Esophagus muscularis mucosa (tissue), 4 donors: Measurements from ENCODE around the gene CNBD2.

ENCODE experiments used
- EP300 ChIP-seq: sonication (generic); formaldehyde crosslinking; IDR thresholded peaks from one replicate; pipeline ENCODE4 v1.6.1; 2017; ENCODE audit warnings: antibody characterized with exemption
- POLR2A ChIP-seq: fragments of 450-650 bp; IDR thresholded peaks from one replicate; pipeline ENCODE4 v1.6.1; 2017; ENCODE audit warnings: antibody characterized with exemption, moderate library complexity, mild to moderate bottlenecking, low read depth
- POLR2AphosphoS5 ChIP-seq, 2 donors: sonication (generic); formaldehyde crosslinking; IDR thresholded peaks; one replicate each; pipeline ENCODE4 v1.6.1; 2017; ENCODE audit warnings: antibody characterized with exemption in 2 of 2
- TF ChIP-seq, protein P1 (sequence below), 3 experiments: fragments of 200-600 bp in 2 of 3; fragments of 450-650 bp in 1 of 3; sonication (generic) in 2 of 3; IDR thresholded peaks; one replicate each; pipeline ENCODE4 v1.5.1; 2017 to 2019; ENCODE audit warnings: antibody characterized with exemption in 3 of 3, mild to moderate bottlenecking in 2 of 3, moderate library complexity in 1 of 3

DNA sequence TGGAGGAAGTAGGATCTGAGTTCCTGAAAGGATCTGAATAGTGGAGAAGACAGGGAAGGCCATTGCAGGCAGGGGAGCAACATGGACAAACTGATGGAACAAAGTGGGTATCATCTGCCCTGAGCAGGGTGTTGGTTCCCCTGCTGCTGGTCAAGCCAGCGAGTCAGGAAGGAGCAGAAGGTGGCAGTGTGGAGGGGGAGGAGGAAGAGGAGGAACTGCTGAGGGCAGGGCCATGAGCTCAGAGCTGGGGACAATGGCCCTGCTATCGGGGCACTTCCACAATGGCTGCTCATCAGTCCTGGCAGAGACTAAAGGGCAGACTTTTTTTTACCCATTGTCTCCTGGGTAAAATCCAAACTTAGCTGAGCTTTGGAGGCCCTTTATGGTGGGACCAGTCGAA lies 13.6 kb downstream of the CNBD2 start:
- TF ChIP-seq, protein P1, sequence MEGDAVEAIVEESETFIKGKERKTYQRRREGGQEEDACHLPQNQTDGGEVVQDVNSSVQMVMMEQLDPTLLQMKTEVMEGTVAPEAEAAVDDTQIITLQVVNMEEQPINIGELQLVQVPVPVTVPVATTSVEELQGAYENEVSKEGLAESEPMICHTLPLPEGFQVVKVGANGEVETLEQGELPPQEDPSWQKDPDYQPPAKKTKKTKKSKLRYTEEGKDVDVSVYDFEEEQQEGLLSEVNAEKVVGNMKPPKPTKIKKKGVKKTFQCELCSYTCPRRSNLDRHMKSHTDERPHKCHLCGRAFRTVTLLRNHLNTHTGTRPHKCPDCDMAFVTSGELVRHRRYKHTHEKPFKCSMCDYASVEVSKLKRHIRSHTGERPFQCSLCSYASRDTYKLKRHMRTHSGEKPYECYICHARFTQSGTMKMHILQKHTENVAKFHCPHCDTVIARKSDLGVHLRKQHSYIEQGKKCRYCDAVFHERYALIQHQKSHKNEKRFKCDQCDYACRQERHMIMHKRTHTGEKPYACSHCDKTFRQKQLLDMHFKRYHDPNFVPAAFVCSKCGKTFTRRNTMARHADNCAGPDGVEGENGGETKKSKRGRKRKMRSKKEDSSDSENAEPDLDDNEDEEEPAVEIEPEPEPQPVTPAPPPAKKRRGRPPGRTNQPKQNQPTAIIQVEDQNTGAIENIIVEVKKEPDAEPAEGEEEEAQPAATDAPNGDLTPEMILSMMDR (IDR thresholded peaks at IDR 0.05) = no peak
- no peak for TF ChIP-seq POLR2AphosphoS5 (IDR thresholded peaks at IDR 0.05)
- TF ChIP-seq EP300 = no peak
- no peak for TF ChIP-seq POLR2A
